Psoas muscle (tissue), 8 donors: ENCODE results near the gene CDH4. TPM values are rescaled to one million over a fixed set of nuclear protein-coding genes. Genes with fewer than 3 reads are reported as not detected.

Experiments
- ATAC-seq, 4 donors: fragments of 200-7000 bp; cut with Tn5 transposase; one replicate each; pipeline ENCODE4 v1.9.1; 2020; ENCODE audit warnings: moderate library complexity in 3 of 4, mild to moderate bottlenecking in 2 of 4
- DNase-seq, 2 donors: peaks; one replicate each; pipeline ENCODE4 v3.0.0-alpha.2; 2020
- H3K27ac ChIP-seq: fragments of 200-600 bp; one replicate; pipeline ENCODE4 v1.8.0; 2022
- H3K27me3 ChIP-seq, 3 donors: fragments of 200-600 bp in 1 of 3; one replicate each; pipeline versions ENCODE4 v1.6.1 to v1.8.0; 2013 to 2022; ENCODE audit warnings: low read length in 2 of 3, mild to moderate bottlenecking in 2 of 3, moderate library complexity in 1 of 3; ENCODE audit not compliant: insufficient read depth in 3 of 3
- H3K36me3 ChIP-seq, 2 donors: fragments of 200-600 bp in 1 of 2; one replicate each; pipeline versions ENCODE4 v1.6.1 to v1.8.0; 2013 to 2022; ENCODE audit warnings: low read depth in 1 of 2, mild to moderate bottlenecking in 1 of 2, moderate library complexity in 1 of 2; ENCODE audit not compliant: insufficient read depth in 1 of 2
- H3K4me1 ChIP-seq: fragments of 200-600 bp; one replicate; pipeline ENCODE4 v1.8.0; 2022
- H3K4me3 ChIP-seq: fragments of 200-600 bp; one replicate; pipeline ENCODE4 v1.8.0; 2022; ENCODE audit warnings: mild to moderate bottlenecking
- H3K9me3 ChIP-seq: fragments of 200-600 bp; one replicate; pipeline ENCODE4 v1.8.0; 2022
- CTCF ChIP-seq: fragments of 200-600 bp; IDR thresholded peaks from one replicate; pipeline ENCODE4 v1.8.0; 2022; ENCODE audit warnings: antibody characterized with exemption
- WGBS, 3 donors: extraction: QIAGEN DNeasy Blood & Tissue Kit; methylation state at CpG; one replicate each; pipeline versions ENCODE4 v1.1.6 to v1.1.7; 2013; 5-methylcytosine and 5-hydroxymethylcytosine counted together
- intact Hi-C, 2 donors: fragments of 100-400 bp; cut with DNase I; formaldehyde crosslinking; loops; one replicate each; pipeline versions ENCODE4 v1.11.0 to v1.14.2; 2022
- polyA plus RNA-seq, 3 donors: library from polyadenylated mRNA; stranded (reverse); fragments of 200-250 nt; gene quantifications; one replicate each; pipeline ENCODE4 v1.2.3, GENCODE V29; 2013
- total RNA-seq, 4 donors: library from RNA; stranded (reverse); fragmentation: NEBNext Ultra II Directional in 2 of 4; extraction: Animal tissue kit (Norgen Biotek cat#: 25700) in 2 of 4; gene quantifications; one replicate each; pipeline versions ENCODE4 v1.2.1 to v1.2.4, GENCODE V29; 2021 to 2023
- donor health status: healthy with polysubstance abuse.
- donor health status: DM: no; HTN: no; CAD: no; lungs with moderate emphysema.
- donor health status: Bipolar disorder and iron deficiency.
- donor health status: healthy.
- donor health status: DM: yes; HTN: yes; CAD: no.
- donor health status: DM: no; HTN: no; CAD: no.
- donor health status: DM: no; HTN: no; CAD: no.
- donor health status: DM: yes; HTN: yes; CAD: no.

The CDH4 gene
- total and polyA plus RNA-seq, 7 donors: 0.26 to 1.0 (median 0.34) TPM

GRCh38 chr20:61493798-61494305 lies 241.8 kb downstream of the CDH4 start:
- no peaks in the 10 kb centered on the region for H3K27me3 ChIP-seq
- no peaks in the 10 kb centered on the region for H3K4me1 ChIP-seq
- intact Hi-C loops: no loop called here
- H3K27ac ChIP-seq: no peak overlapping the region
- 77 to 78% (median 77%) methylated on average over 10 of the region's 10 CpGs for WGBS, 3 donors
- H3K9me3 ChIP-seq: no peaks in the 10 kb centered on the region
- no peak overlapping the region for H3K4me3 ChIP-seq
- H3K36me3 ChIP-seq: no peaks in the 10 kb centered on the region
- no peak for TF ChIP-seq CTCF
- DNase-seq (no peak), ATAC-seq (no peak)

- ATAC-seq (no peak), DNase-seq (no peak)
- no peaks in the 10 kb centered on the region for H3K4me1 ChIP-seq
- no peaks in the 10 kb centered on the region for H3K9me3 ChIP-seq
- no peaks in the 10 kb centered on the region for H3K36me3 ChIP-seq
- WGBS, 3 donors: 78 to 84% (median 78%) methylated on average over 22 of the region's 22 CpGs
- TF ChIP-seq CTCF: no peak
- no peak overlapping the region for H3K27ac ChIP-seq
- H3K4me3 ChIP-seq: no peak overlapping the region
- intact Hi-C loops: no loop called here
- no peaks in the 10 kb centered on the region for H3K27me3 ChIP-seq
These were observed 242.9 kb downstream of the CDH4 start for GRCh38 chr20:61494763-61495575.

- TF ChIP-seq CTCF: no peak
- Histone ChIP-seq H3K36me3 (no peaks in the 10 kb centered on the region), H3K9me3 (no peaks in the 10 kb centered on the region), H3K27ac (no peak overlapping the region), H3K4me3 (no peak overlapping the region), H3K27me3 (peaks cover 0 to 2% (median 0%) of the 10 kb centered on the region in 3 donors), H3K4me1 (no peaks in the 10 kb centered on the region)
- DNase-seq (no peak), ATAC-seq (no peak)
- 32 to 40% (median 38%) methylated on average over 5 of the region's 5 CpGs for WGBS, 3 donors
- intact Hi-C loops: no loop called here
These were observed 245.1 kb downstream of the CDH4 start for GRCh38 chr20:61497029-61497627.

- DNase-seq (no peak), ATAC-seq (no peak)
- H3K4me1 ChIP-seq: no peaks in the 10 kb centered on the region
- H3K27me3 ChIP-seq: peaks cover 0 to 2% (median 0%) of the 10 kb centered on the region in 3 donors
- H3K4me3 ChIP-seq: no peak overlapping the region
- intact Hi-C loops: no loop called here
- no peak overlapping the region for H3K27ac ChIP-seq
- no peak for TF ChIP-seq CTCF
- WGBS, 3 donors: 68 to 77% (median 77%) methylated on average over 19 of the region's 19 CpGs
- no peaks in the 10 kb centered on the region for H3K36me3 ChIP-seq
- no peaks in the 10 kb centered on the region for H3K9me3 ChIP-seq
These were observed 247.9 kb downstream of the CDH4 start for GRCh38 chr20:61499859-61500554.
